Activated CD8-positive, alpha-beta memory T cell treated with anti-CD3 and anti-CD28 coated beads, Interleukin-2, amount 10 ng/mL, durations not matched to agents 7 days and 5 days (primary cell): ENCODE data around the gene SFI1. TPM values are rescaled to one million over a fixed set of nuclear protein-coding genes. Genes with fewer than 3 reads are reported as not detected.

Experiments
- ATAC-seq: fragments of 150-1000 bp; cut with Tn5 transposase; one replicate; pipeline ENCODE4 v1.10.0; 2021; ENCODE audit warnings: moderate library complexity
- CTCF ChIA-PET: fragments of 350-600 bp; sonication (Branson Sonifier 250); formaldehyde crosslinking; loops from one replicate; lab custom pipeline; 2021; ENCODE audit warnings: antibody characterized with exemption; lab: Charles Lee
- DNase-seq: peaks from one replicate; pipeline ENCODE4 v3.0.0-alpha.2; 2020
- H3K27ac Mint-ChIP-seq: one replicate; pipeline ENCODE4 v1.8.0; 2021; ENCODE audit warnings: mild to moderate bottlenecking, mixed read lengths
- H3K27me3 Mint-ChIP-seq: one replicate; pipeline ENCODE4 v1.8.0; 2021; ENCODE audit warnings: mixed read lengths
- H3K36me3 Mint-ChIP-seq: one replicate; pipeline ENCODE4 v1.8.0; 2021; ENCODE audit warnings: mild to moderate bottlenecking, mixed read lengths
- H3K4me1 Mint-ChIP-seq: one replicate; pipeline ENCODE4 v1.8.0; 2021; ENCODE audit warnings: mixed read lengths
- H3K4me3 Mint-ChIP-seq: one replicate; pipeline ENCODE4 v1.8.0; 2021; ENCODE audit warnings: mild to moderate bottlenecking, moderate library complexity, mixed read lengths
- H3K9me3 Mint-ChIP-seq: one replicate; pipeline ENCODE4 v1.8.0; 2022; ENCODE audit warnings: low read depth, mixed read lengths
- total RNA-seq, 2 experiments: library from RNA; stranded (reverse); gene quantifications; one replicate each; pipeline ENCODE4 v1.2.3, GENCODE V29; 2021

The SFI1 gene
- total RNA-seq, 2 experiments from 2014 or later = 150 to 192 TPM

DNA sequence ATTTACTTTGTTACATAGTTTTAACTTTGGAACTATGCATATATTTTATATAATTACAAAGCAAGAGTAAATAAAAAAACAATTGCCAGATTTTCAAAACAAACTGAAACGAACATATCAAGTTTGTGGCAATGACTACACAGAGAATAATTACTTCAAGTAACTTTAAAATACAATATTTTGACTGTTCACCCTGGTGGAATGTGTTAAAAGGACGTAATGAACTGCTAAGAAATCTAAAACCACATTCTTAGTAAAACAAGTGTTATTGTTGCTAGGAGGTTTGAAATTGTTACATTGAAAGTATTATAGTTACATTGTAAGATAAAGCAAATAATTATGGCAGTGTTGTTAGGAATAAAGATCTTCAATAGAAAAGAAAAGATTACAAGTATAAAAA lies 71.4 kb downstream of the SFI1 start:
- Mint-ChIP-seq H3K4me1 (peaks cover 7% of the 10 kb centered on the region), H3K27ac (no peak overlapping the region), H3K36me3 (peaks cover 34% of the 10 kb centered on the region), H3K27me3 (no peaks in the 10 kb centered on the region), H3K9me3 (no peaks in the 10 kb centered on the region), H3K4me3 (no peak overlapping the region)
- CTCF ChIA-PET = no interaction called here
- DNase-seq = no peak
- ATAC-seq = no peak

DNA sequence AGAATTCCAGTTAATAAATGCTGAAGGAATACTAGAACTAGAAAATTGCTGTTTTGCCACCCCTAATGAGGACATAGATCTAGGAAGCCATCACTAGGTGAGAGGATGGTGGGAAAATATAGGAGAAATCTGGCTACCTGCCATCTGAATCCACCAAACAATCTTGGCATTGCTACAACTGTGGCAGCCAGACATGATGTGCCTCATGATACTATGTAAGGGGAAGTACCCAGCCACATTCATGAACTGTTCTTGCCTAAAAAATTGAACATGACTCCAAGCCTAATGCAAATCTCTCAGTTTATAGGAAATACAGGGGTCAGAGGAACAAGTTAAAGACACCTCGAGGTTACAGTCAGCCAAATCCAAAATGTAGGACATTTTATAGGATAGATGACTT lies 72.8 kb downstream of the SFI1 start:
- DNase-seq (no peak), ATAC-seq (no peak)
- no peak overlapping the region for H3K4me3 Mint-ChIP-seq
- no peak overlapping the region for H3K27ac Mint-ChIP-seq
- peaks cover 7% of the 10 kb centered on the region for H3K4me1 Mint-ChIP-seq
- H3K36me3 Mint-ChIP-seq = peaks cover 27% of the 10 kb centered on the region
- CTCF ChIA-PET = interaction anchor here (0.5 to 2.6 kb wide), 2 partner anchors 8 to 23 kb away, joined by 3 to 8 read pairs; no protein-coding TSS in a partner anchor
- no peaks in the 10 kb centered on the region for H3K27me3 Mint-ChIP-seq
- no peaks in the 10 kb centered on the region for H3K9me3 Mint-ChIP-seq

- Mint-ChIP-seq H3K4me3 (no peak overlapping the region), H3K36me3 (peaks cover 30% of the 10 kb centered on the region), H3K9me3 (no peaks in the 10 kb centered on the region), H3K27ac (no peak overlapping the region), H3K4me1 (peaks cover 7% of the 10 kb centered on the region), H3K27me3 (no peaks in the 10 kb centered on the region)
- no peak for ATAC-seq
- DNase-seq = no peak
- CTCF ChIA-PET = interaction anchor here (1.0 to 4.1 kb wide), 2 partner anchors 16 to 61 kb away, joined by 6 to 14 read pairs; no protein-coding TSS in a partner anchor
Measured at GRCh38 chr22:31572939-31573338, 76.6 kb downstream of the SFI1 start.

- DNase-seq (no peak), ATAC-seq (no peak)
- H3K36me3 Mint-ChIP-seq = peaks cover 30% of the 10 kb centered on the region
- peaks cover 7% of the 10 kb centered on the region for H3K4me1 Mint-ChIP-seq
- H3K9me3 Mint-ChIP-seq = no peaks in the 10 kb centered on the region
- no peak overlapping the region for H3K27ac Mint-ChIP-seq
- H3K4me3 Mint-ChIP-seq = no peak overlapping the region
- H3K27me3 Mint-ChIP-seq = no peaks in the 10 kb centered on the region
- CTCF ChIA-PET = interaction anchor here (1.2 kb wide), 1 partner anchor 56 kb away, joined by 4 read pairs; no protein-coding TSS in a partner anchor
Measured at GRCh38 chr22:31574055-31574670, 77.8 kb downstream of the SFI1 start.

- Mint-ChIP-seq H3K36me3 (peaks cover 33% of the 10 kb centered on the region), H3K9me3 (no peaks in the 10 kb centered on the region), H3K27ac (no peak overlapping the region), H3K4me1 (peaks cover 5% of the 10 kb centered on the region), H3K4me3 (no peak overlapping the region), H3K27me3 (no peaks in the 10 kb centered on the region)
- DNase-seq = no peak
- no peak for ATAC-seq
- CTCF ChIA-PET = interaction anchor here (0.7 to 1.2 kb wide), 2 partner anchors 9 to 55 kb away, joined by 3 to 4 read pairs; no protein-coding TSS in a partner anchor
Measured at GRCh38 chr22:31575190-31575589, 78.9 kb downstream of the SFI1 start.

DNA sequence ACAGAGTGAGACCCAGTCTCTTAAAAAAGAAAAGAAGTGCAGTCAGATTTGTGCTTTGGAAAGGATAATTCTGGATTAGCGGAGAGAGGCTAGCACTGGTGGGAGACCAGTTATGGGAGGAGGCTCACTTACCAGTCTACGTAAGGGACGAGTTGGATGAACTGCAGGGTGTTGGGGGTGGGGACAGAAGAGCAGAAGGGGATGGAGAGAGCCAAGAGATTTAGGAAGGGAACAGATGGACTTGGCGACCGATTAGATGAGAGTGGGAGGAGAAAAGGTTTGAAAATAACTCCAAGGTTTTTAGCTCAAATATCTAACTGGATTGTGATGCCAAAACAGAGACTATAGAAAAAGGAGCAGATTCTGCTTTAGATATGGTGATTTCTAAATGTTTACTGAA lies 81.4 kb downstream of the SFI1 start:
- CTCF ChIA-PET = no interaction called here
- Mint-ChIP-seq H3K4me1 (peaks cover 9% of the 10 kb centered on the region), H3K9me3 (no peaks in the 10 kb centered on the region), H3K36me3 (peaks cover 31% of the 10 kb centered on the region), H3K27me3 (no peaks in the 10 kb centered on the region), H3K4me3 (no peak overlapping the region), H3K27ac (peak overlapping the region; percentile 1)
- DNase-seq (no peak), ATAC-seq (no peak)

GRCh38 chr22:31578171-31578570 lies 81.8 kb downstream of the SFI1 start:
- no peak overlapping the region for H3K27ac Mint-ChIP-seq
- CTCF ChIA-PET = no interaction called here
- no peak for ATAC-seq

DNA sequence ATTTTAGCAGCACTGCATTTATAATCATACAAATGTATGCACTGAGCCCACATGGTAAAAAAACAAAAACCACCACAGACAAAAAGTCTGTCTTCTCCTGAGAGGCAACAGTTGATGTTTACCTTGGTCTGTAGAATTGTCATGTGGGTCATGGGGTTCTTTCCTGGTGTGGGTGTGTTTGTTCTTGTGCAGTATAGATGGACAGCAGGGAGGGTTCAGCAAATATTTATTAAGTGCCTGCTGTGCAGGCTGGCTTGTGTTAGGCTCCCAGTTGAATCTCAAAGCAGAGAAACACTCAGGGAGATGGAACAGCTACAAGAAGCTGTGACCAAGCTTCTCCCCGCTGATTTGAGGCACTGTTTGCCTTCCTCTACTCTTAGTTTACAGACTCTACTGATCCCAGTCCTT lies 83.5 kb downstream of the SFI1 start:
- ATAC-seq (no peak), DNase-seq (no peak)
- peaks cover 29% of the 10 kb centered on the region for H3K4me1 Mint-ChIP-seq
- H3K27ac Mint-ChIP-seq = no peak overlapping the region
- H3K9me3 Mint-ChIP-seq = no peaks in the 10 kb centered on the region
- H3K4me3 Mint-ChIP-seq = no peak overlapping the region
- H3K27me3 Mint-ChIP-seq = no peaks in the 10 kb centered on the region
- peaks cover 39% of the 10 kb centered on the region for H3K36me3 Mint-ChIP-seq
- CTCF ChIA-PET = interaction anchor here (1.3 to 1.7 kb wide), 2 partner anchors 36 to 51 kb away, joined by 3 read pairs; no protein-coding TSS in a partner anchor

More at GRCh38 chr22:31578171-31578570, 81.8 kb downstream of the SFI1 start:
- peaks cover 29% of the 10 kb centered on the region for H3K36me3 Mint-ChIP-seq
- no peaks in the 10 kb centered on the region for H3K27me3 Mint-ChIP-seq
- no peak overlapping the region for H3K4me3 Mint-ChIP-seq
- H3K4me1 Mint-ChIP-seq = peaks cover 12% of the 10 kb centered on the region
- DNase-seq = no peak
- H3K9me3 Mint-ChIP-seq = no peaks in the 10 kb centered on the region

- DNase-seq = no peak
- Mint-ChIP-seq H3K9me3 (no peaks in the 10 kb centered on the region), H3K4me1 (peaks cover 51% of the 10 kb centered on the region), H3K36me3 (peaks cover 56% of the 10 kb centered on the region), H3K27me3 (no peaks in the 10 kb centered on the region), H3K4me3 (no peak overlapping the region), H3K27ac (peak overlapping the region; percentile 20)
- no peak for ATAC-seq
- CTCF ChIA-PET = interaction anchor here (0.6 to 2.7 kb wide), 9 partner anchors 9 to 388 kb away, joined by 3 to 8 read pairs (median 3); no protein-coding TSS in a partner anchor
Measured at GRCh38 chr22:31583861-31584485, 87.6 kb downstream of the SFI1 start.

DNA sequence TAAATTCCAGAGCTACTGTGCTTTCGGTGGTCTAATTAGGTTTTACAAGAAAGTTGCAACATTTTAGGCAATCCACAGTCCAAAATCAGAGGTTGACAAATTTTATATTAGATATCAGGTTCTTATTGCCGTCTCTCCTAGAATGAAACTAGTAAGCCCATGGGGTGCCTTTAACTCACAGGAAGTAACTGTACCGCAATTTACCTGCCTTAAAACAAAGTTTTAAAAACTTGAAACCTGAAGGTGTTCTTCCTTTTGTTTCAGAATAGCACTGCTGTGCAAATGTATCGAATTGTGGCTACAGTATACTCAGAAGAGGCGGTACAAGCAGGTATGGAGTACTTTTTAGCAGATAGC lies 88.4 kb downstream of the SFI1 start:
- no peaks in the 10 kb centered on the region for H3K9me3 Mint-ChIP-seq
- ATAC-seq = peak; percentile 28
- peak overlapping the region; percentile 82 for H3K27ac Mint-ChIP-seq
- DNase-seq = no peak
- CTCF ChIA-PET = interaction anchor here (1.0 to 2.7 kb wide), 4 partner anchors 10 to 81 kb away, joined by 3 to 8 read pairs (median 5); no protein-coding TSS in a partner anchor
- H3K27me3 Mint-ChIP-seq = no peaks in the 10 kb centered on the region
- peaks cover 60% of the 10 kb centered on the region for H3K36me3 Mint-ChIP-seq
- peaks cover 51% of the 10 kb centered on the region for H3K4me1 Mint-ChIP-seq
- no peak overlapping the region for H3K4me3 Mint-ChIP-seq

DNA sequence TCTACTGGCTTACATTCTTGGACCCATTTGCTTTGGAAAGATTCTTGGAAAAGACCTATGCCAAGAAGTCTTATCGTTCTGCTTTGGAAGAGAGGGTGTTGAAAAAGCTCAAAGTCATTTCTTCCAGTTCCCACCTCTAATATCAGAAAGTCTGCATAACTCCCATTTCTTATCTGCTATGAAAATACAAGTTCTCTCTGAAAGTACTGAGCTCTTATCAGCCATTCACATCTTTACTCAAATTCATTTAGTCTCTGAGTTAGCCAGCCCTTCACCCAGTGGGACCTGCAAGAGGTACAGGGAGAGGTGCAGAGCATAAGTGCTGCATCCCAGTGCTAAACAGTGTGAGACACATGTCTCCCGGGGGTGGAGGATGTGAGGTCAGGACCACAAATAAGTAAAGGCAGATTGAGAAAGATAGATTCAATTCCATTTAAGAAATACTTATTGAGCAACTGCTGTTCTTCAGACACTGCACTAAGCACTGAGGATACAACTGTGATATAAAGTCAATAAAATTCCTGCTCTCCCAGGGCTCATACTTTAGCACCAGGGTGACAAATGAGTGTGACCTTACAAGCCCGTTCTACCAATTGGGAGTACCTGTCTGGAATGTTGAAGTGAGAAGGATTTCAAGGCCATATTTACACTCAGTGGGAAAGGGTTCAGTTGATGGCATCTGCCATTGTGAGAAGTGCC lies 89.0 kb downstream of the SFI1 start:
- Mint-ChIP-seq H3K27me3 (no peaks in the 10 kb centered on the region), H3K9me3 (no peaks in the 10 kb centered on the region), H3K4me1 (peaks cover 51% of the 10 kb centered on the region), H3K36me3 (peaks cover 57% of the 10 kb centered on the region), H3K4me3 (no peak overlapping the region), H3K27ac (peak overlapping the region; percentile 82)
- ATAC-seq (peak; percentile 50), DNase-seq (peak; percentile 47)
- CTCF ChIA-PET = interaction anchor here (1.0 to 2.7 kb wide), 4 partner anchors 10 to 81 kb away, joined by 3 to 8 read pairs (median 5); no protein-coding TSS in a partner anchor

DNA sequence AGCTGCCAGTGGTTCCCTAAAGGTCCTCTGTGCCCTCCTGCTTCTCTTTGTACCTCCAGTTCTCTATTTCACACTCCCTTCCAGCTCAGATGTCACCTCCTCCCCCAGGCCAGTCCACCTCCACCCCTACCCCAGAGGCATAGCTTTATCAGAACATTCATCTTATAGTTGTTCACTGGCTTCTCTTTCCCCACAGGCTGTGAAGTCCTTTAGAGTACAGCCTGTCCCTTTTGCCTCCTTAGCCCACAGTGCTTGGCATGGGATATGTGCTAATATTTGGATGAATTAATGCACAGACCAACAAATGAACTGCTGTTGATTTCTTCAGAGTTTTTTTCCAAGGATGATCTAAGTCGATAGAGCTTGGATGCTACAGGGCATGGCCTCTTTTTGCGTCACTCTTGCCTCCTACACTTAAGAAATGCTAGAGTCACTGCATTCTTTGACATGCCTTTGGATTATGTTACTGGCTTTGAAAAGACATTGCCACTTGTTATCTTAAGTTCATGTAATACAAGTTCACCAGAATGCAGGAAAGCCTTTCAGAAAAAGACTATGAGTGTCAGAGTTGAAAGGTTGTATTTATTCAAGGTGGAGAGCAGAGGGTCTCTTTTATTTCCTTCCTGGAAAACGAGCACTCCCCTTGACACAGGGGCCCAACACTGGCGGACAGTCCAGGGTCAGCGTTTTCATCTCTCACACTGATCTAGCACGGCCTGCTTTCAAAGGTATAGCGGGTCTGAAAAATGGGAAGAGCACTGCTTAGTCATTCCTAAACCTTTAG lies 90.0 kb downstream of the SFI1 start:
- no peak overlapping the region for H3K4me3 Mint-ChIP-seq
- no peak for ATAC-seq
- peak overlapping the region; percentile 82 for H3K27ac Mint-ChIP-seq
- H3K9me3 Mint-ChIP-seq = no peaks in the 10 kb centered on the region
- peaks cover 59% of the 10 kb centered on the region for H3K36me3 Mint-ChIP-seq
- CTCF ChIA-PET = interaction anchor here (1.1 to 1.4 kb wide), 2 partner anchors 10 to 44 kb away, joined by 3 read pairs; no protein-coding TSS in a partner anchor
- DNase-seq = no peak
- H3K4me1 Mint-ChIP-seq = peaks cover 51% of the 10 kb centered on the region
- no peaks in the 10 kb centered on the region for H3K27me3 Mint-ChIP-seq
